HG03108 (cell line): ENCODE measurements around the gene FREY1.

Experiments
- ATAC-seq: cut with Tn5 transposase; IDR thresholded peaks from one replicate; pipeline ENCODE4 v1.9.1; 2021; ENCODE audit warnings: moderate library complexity; ENCODE audit not compliant: unreplicated experiment

FREY1 gene

DNA sequence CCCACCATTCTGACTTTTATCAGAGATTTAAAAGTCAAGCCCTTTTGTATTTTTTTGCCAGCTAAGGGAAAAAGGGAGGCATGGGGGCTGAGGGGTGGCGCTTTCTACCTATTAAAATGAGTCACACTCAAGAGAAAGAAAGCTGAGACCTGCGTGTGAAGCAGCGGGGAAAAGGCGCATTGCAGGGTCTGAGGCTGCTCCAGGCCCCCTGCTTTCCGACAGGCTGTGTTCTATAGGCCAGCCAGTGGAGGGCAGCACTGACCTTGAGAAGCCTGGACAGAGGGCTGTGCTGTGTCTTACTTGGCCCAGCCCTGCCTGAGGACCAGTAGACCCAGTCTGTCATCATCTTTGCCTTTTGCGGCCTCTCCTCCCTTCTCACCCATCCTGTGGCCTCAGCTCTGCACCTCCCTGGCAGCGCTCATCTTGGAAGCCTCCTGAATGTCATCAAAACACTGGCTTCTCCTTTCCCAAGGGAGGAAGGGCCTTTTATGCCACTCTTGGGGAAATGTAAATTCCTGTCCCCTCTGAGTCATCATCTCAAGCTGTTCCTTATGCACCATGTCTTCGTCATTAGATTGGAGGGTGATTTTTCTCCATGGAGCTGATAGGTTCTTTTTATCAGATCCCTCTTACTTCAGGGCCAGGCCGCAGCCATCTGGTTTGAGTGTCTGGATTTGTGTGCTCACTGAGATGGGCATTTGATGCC, 34.3 kb downstream of the FREY1 start:
- no peak for ATAC-seq

- no peak for ATAC-seq
Measured at GRCh38 chr11:45871638-45872037, 35.4 kb downstream of the FREY1 start.

- ATAC-seq: no peak
Measured at GRCh38 chr11:45870706-45871105, 36.4 kb downstream of the FREY1 start.

DNA sequence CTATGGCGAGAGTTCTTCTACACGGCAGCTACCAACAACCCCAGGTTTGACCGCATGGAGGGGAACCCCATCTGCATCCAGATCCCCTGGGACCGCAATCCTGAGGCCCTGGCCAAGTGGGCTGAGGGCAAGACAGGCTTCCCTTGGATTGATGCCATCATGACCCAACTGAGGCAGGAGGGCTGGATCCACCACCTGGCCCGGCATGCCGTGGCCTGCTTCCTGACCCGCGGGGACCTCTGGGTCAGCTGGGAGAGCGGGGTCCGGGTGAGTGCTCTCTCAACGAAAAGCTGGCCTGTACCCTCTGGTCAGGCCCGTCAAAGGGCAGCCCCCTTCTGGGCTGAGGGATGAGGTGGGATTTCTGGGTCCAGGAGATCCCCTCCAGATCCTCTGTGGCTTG, 37.5 kb downstream of the FREY1 start:
- ATAC-seq: no peak

GRCh38 chr11:45864041-45864440, 43.0 kb downstream of the FREY1 start:
- no peak for ATAC-seq

DNA sequence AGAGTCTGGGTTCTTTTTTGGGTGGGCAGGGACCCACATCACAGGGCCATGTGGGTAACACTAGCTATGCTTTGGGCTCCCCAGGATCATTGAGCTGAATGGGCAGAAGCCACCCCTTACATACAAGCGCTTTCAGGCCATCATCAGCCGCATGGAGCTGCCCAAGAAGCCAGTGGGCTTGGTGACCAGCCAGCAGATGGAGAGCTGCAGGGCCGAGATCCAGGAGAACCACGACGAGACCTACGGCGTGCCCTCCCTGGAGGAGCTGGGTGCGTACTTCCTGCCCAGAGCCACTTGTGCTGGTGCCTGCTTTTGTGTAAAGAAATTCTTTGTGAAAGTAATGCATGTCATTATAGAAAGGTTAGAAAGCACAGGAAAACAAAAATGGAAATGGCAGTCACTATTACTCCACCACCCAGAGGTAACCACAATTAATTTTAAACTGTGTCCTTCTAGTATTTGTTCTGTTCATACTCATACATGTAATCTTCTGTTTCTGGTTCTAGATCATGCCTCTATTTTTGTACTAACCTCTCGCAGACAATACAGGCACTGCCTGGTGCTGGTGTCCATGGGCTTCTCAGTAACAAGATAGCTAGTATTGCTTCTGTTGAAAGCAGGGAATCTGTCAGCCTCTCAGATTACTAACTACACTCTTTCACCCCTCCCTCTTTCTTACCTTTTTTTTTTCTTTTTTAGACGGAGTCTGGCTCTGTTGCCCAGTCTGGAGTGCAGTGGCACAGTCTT, 46.1 kb downstream of the FREY1 start:
- ATAC-seq: no peak

- ATAC-seq: no peak
Measured at GRCh38 chr11:45860348-45860747, 46.7 kb downstream of the FREY1 start.

DNA sequence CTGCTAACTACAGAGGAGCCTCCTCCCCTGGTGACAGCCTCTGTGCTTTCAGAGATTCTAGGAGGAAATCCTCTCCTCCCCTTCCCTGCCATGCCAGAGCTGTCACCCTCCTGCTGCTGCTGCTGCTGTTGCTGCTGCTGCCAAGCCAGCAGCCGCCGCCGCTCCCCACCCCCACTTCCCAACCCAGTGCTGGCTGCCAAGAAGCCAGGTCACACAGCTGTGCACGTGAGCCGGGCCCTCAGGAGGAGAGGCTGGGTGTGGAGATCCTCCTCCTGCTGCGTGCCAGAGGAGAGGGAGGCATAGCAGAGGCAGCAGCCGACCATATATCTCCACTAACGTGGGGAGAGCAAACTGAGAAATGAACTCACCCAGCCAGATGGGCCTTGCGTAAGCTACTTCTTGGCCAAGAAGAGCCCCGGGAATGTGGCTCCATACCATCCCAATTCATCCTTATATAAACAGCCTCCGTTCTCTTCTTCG, 47.4 kb downstream of the FREY1 start:
- ATAC-seq: no peak

GRCh38 chr11:45858751-45859398, 48.2 kb downstream of the FREY1 start:
- no peak for ATAC-seq

- no peak for ATAC-seq
Measured at GRCh38 chr11:45857961-45858474, 49.1 kb downstream of the FREY1 start.
